BLaER1 treated with 17β-estradiol and CSF1 and Interleukin-3, amounts not matched to agents 10 nM and 100 nM (cell line): ENCODE data around the gene ABCA8.

ENCODE experiments used
- H3K27ac ChIP-seq, 11 experiments: shearing (Covaris generic); formaldehyde crosslinking; 2 replicates each; pipeline ENCODE4 v1.8.1; 2022
- H3K27me3 ChIP-seq, 11 experiments: shearing (Covaris generic); formaldehyde crosslinking; 2 replicates each; pipeline ENCODE4 v1.8.1; 2022
- H3K36me3 ChIP-seq, 11 experiments: shearing (Covaris generic); formaldehyde crosslinking; 2 replicates each; pipeline ENCODE4 v1.8.1; 2022
- H3K4me1 ChIP-seq, 10 experiments: shearing (Covaris generic); formaldehyde crosslinking; 2 replicates each; pipeline ENCODE4 v1.8.1; 2022
- H3K4me2 ChIP-seq, 11 experiments: shearing (Covaris generic); formaldehyde crosslinking; 2 replicates each; pipeline ENCODE4 v1.8.1; 2022
- H3K4me3 ChIP-seq, 10 experiments: shearing (Covaris generic); formaldehyde crosslinking; 2 replicates each; pipeline ENCODE4 v1.8.1; 2022
- H3K9ac ChIP-seq, 11 experiments: shearing (Covaris generic); formaldehyde crosslinking; 2 replicates each; pipeline ENCODE4 v1.8.1; 2022
- H3K9me3 ChIP-seq, 11 experiments: shearing (Covaris generic); formaldehyde crosslinking; replicated peaks in 1 of 11; 2 replicates each; pipeline ENCODE4 v1.8.1; 2022
- H4K20me1 ChIP-seq, 11 experiments: shearing (Covaris generic); formaldehyde crosslinking; 2 replicates each; pipeline ENCODE4 v1.8.1; 2022
- Cebpa-rat ChIP-seq, 11 experiments: shearing (Covaris generic); IDR thresholded peaks; 2 replicates each; pipeline ENCODE4 v1.8.1; 2022

ABCA8 gene

DNA sequence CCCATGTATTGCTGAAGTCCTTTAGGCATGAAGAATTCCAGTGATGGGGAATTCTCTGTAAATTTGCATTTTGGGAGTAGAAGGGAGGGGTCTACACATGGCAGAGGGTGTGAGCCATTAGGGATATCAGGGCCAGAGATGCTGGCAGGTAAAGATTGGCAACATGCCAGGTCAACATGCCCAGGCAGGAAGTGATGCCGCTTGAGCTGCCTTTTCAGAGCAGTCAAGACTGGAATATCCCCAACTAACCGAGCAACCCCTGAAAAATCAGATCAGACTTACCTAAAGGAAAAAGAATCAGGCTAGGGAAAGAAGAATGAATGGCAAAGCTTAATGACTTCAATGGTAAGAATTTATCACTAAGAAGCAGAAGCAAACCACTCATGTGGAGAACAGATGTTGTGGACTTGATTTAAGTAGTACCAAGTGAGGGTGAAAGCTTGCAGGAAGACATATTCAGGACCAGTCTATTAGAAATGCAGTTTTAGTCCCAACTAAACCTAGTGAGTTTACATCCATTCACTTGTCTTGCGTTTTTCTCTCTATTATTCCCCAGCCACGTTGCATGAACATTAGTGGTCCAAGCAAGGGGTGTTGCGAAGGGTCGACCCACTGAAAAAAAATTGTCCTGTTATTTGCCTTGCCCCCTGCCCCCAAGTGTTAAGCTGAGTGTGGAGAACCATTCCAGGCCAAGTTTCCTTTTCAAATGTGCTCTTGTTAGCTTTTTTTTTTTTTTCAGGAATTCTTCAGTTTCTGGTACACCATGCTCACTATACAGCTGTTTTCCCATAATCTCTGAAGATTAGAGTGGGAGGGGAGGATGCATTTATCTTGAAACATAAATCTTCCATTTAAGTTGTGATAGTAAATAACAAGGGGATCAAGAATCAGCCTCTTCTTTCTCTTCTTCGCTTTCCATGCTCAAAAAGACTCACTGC is 105.2 kb downstream of the ABCA8 start:
- Histone ChIP-seq H3K4me2 (no peak overlapping the region), H3K36me3 (no peaks in the 10 kb centered on the region), H3K27me3 (no peaks in the 10 kb centered on the region), H3K4me3 (no peak overlapping the region), H3K9ac (no peak overlapping the region), H3K9me3 (peaks cover 0 to 16% (median 0%) of the 10 kb centered on the region in 11 experiments; a peak in 2 of 22 replicates), H4K20me1 (no peaks in the 10 kb centered on the region), H3K27ac (no peak overlapping the region), H3K4me1 (peaks cover 0 to 5% (median 0%) of the 10 kb centered on the region in 10 experiments; a peak in 1 of 20 replicates)
- TF ChIP-seq Cebpa-rat (IDR thresholded peaks at IDR 0.05) = no peak

- TF ChIP-seq Cebpa-rat (IDR thresholded peaks at IDR 0.05) = no peak
- Histone ChIP-seq H3K27ac (no peak overlapping the region), H3K9ac (no peak overlapping the region)
Measured at GRCh38 chr17:68847711-68848110, 107.5 kb downstream of the ABCA8 start.

DNA sequence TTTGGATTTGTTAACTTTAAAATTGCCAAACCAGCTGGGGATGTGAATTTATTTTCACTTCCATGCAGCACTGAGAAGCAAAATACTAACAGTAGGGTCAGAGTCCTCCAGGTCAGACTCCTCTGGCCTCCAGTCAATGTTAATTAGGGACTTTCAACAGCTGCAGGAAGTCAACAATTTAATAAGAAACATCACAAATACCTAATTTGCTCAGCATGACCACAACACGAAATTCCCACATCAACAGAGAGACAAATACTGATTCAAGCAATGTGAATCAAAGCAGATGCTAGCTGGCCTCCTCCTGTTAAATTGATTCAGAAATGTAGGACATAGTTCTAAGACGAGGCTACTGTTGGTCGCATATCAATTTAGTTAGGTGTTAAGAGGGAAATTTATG is 111.7 kb downstream of the ABCA8 start:
- TF ChIP-seq Cebpa-rat (IDR thresholded peaks at IDR 0.05) = no peak
- H3K27ac ChIP-seq = no peak overlapping the region
- H3K4me3 ChIP-seq = no peak overlapping the region
- peaks cover 0 to 6% (median 0%) of the 10 kb centered on the region in 10 experiments; a peak in 1 of 20 replicates for H3K4me1 ChIP-seq
- H3K27me3 ChIP-seq = no peaks in the 10 kb centered on the region
- H3K4me2 ChIP-seq = no peak overlapping the region
- H4K20me1 ChIP-seq = no peaks in the 10 kb centered on the region
- no peak overlapping the region for H3K9ac ChIP-seq
- H3K9me3 ChIP-seq = peaks cover 0 to 11% (median 0%) of the 10 kb centered on the region in 11 experiments; a peak in 2 of 22 replicates
- no peaks in the 10 kb centered on the region for H3K36me3 ChIP-seq

More at GRCh38 chr17:68847711-68848110, 107.5 kb downstream of the ABCA8 start:
- Histone ChIP-seq H3K27me3 (no peaks in the 10 kb centered on the region), H3K4me3 (no peak overlapping the region), H3K36me3 (no peaks in the 10 kb centered on the region), H3K9me3 (peaks cover 0 to 11% (median 0%) of the 10 kb centered on the region in 11 experiments; a peak in 2 of 22 replicates), H3K4me2 (no peak overlapping the region), H3K4me1 (peaks cover 0 to 6% (median 0%) of the 10 kb centered on the region in 10 experiments; a peak in 1 of 20 replicates), H4K20me1 (no peaks in the 10 kb centered on the region)

DNA sequence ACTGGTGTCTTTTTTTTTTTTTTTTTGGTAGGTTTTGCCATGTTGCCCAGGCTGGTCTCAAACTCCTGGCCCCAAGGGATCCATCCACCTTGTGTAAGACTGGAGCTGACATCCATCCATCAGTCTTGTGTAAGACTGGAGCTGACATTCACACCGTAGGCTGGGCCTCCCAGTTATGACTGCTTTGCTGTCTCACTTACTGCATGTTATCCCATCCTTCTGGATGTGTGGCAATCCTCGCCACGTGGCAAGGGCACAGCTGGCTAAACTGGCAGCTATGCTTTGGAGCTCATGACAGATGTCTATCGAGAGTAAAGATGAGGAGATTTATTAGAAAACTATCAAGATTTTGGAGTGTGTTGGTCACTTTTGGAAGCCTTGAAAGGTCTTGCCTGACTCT is 115.1 kb downstream of the ABCA8 start:
- H3K4me1 ChIP-seq = peaks cover 0 to 21% (median 3%) of the 10 kb centered on the region in 10 experiments; a peak in 9 of 20 replicates
- no peak for TF ChIP-seq Cebpa-rat (IDR thresholded peaks at IDR 0.05)
- no peak overlapping the region for H3K4me3 ChIP-seq
- H3K9ac ChIP-seq = no peak overlapping the region
- no peaks in the 10 kb centered on the region for H3K36me3 ChIP-seq
- H3K4me2 ChIP-seq = no peak overlapping the region
- no peaks in the 10 kb centered on the region for H4K20me1 ChIP-seq
- H3K9me3 ChIP-seq = 0 out of 22 replicates have a peak, but pooled peaks cover 0 to under 1% (median 0%) of the 10 kb centered on the region in 11 experiments
- no peak overlapping the region for H3K27ac ChIP-seq
- H3K27me3 ChIP-seq = no peaks in the 10 kb centered on the region

- H4K20me1 ChIP-seq = no peaks in the 10 kb centered on the region
- H3K27me3 ChIP-seq = no peaks in the 10 kb centered on the region
- H3K4me2 ChIP-seq = peak overlapping the region in 4 of 11 experiments; percentile 41 to 75 (median 62); a peak in 8 of 22 replicates
- H3K36me3 ChIP-seq = no peaks in the 10 kb centered on the region
- H3K27ac ChIP-seq = peak overlapping the region in 4 of 11 experiments; percentile 46 to 77 (median 66); a peak in 7 of 22 replicates
- TF ChIP-seq Cebpa-rat (IDR thresholded peaks at IDR 0.05) = no peak
- peak overlapping the region in 1 of 11 experiments; percentile 27; a peak in 1 of 22 replicates for H3K9ac ChIP-seq
- no peak overlapping the region for H3K4me3 ChIP-seq
- H3K9me3 ChIP-seq = no peaks in the 10 kb centered on the region; a peak in 1 of 22 replicates
- peaks cover 0 to 65% (median 6%) of the 10 kb centered on the region in 10 experiments; a peak in 11 of 20 replicates for H3K4me1 ChIP-seq
Measured at GRCh38 chr17:68835071-68835470, 120.1 kb downstream of the ABCA8 start.

GRCh38 chr17:68834328-68834836 is 120.8 kb downstream of the ABCA8 start:
- Histone ChIP-seq H3K27me3 (no peaks in the 10 kb centered on the region), H3K4me2 (peak overlapping the region in 4 of 11 experiments; percentile 41 to 75 (median 63); a peak in 8 of 22 replicates), H3K9me3 (no peaks in the 10 kb centered on the region; a peak in 1 of 22 replicates), H3K4me3 (no peak overlapping the region), H3K4me1 (peaks cover 0 to 70% (median 6%) of the 10 kb centered on the region in 10 experiments; a peak in 11 of 20 replicates), H3K9ac (no peak overlapping the region; a peak in 1 of 22 replicates), H3K27ac (peak overlapping the region in 4 of 11 experiments; percentile 46 to 77 (median 66); a peak in 5 of 22 replicates), H4K20me1 (no peaks in the 10 kb centered on the region), H3K36me3 (no peaks in the 10 kb centered on the region)
- TF ChIP-seq Cebpa-rat (IDR thresholded peaks at IDR 0.05) = no peak

GRCh38 chr17:68832109-68832802 is 122.9 kb downstream of the ABCA8 start:
- peak overlapping the region in 3 of 11 experiments; percentile 17 to 75 (median 75); a peak in 4 of 22 replicates for H3K4me2 ChIP-seq

DNA sequence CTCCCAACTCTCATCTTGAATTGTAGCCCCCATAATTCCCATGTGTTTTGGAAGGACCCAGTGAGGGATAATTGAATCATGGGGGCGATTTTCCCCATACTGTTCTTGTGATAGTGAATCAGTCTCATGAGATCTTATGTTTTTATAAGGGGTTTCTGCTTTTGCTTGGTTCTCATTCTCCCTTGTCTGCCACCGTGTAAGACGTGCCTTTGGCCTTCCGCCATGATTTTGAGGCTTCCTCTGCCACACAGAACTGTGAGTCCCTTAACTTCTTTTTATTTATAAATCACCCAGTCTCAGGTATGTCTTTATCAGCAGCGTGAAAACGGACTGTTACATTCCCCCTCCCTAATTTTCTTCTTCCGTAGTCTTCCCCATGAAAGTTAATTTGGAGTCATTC is 124.0 kb downstream of the ABCA8 start:
- Histone ChIP-seq H3K27ac (peak overlapping the region in 2 of 11 experiments; percentile 50 to 69; a peak in 2 of 22 replicates), H3K4me2 (peak overlapping the region in 2 of 11 experiments; percentile 75; a peak in 4 of 22 replicates), H3K9ac (no peak overlapping the region), H3K27me3 (no peaks in the 10 kb centered on the region), H3K4me3 (no peak overlapping the region), H3K4me1 (peaks cover 0 to 81% (median 6%) of the 10 kb centered on the region in 10 experiments; a peak in 11 of 20 replicates), H4K20me1 (no peaks in the 10 kb centered on the region), H3K36me3 (no peaks in the 10 kb centered on the region), H3K9me3 (peaks cover 0 to 11% (median 0%) of the 10 kb centered on the region in 11 experiments; a peak in 3 of 22 replicates)
- no peak for TF ChIP-seq Cebpa-rat (IDR thresholded peaks at IDR 0.05)

More at GRCh38 chr17:68832109-68832802, 122.9 kb downstream of the ABCA8 start:
- no peaks in the 10 kb centered on the region for H4K20me1 ChIP-seq
- no peak for TF ChIP-seq Cebpa-rat (IDR thresholded peaks at IDR 0.05)
- peaks cover 0 to 85% (median 6%) of the 10 kb centered on the region in 10 experiments; a peak in 11 of 20 replicates for H3K4me1 ChIP-seq
- peaks cover 0 to 11% (median 0%) of the 10 kb centered on the region in 11 experiments; a peak in 3 of 22 replicates for H3K9me3 ChIP-seq
- H3K27ac ChIP-seq = peak overlapping the region in 3 of 11 experiments; percentile 13 to 77 (median 50); a peak in 4 of 22 replicates
- no peak overlapping the region for H3K4me3 ChIP-seq
- no peaks in the 10 kb centered on the region for H3K27me3 ChIP-seq
- H3K9ac ChIP-seq = peak overlapping the region in 1 of 11 experiments; percentile 33; a peak in 1 of 22 replicates
- H3K36me3 ChIP-seq = no peaks in the 10 kb centered on the region
